OCI-LY1 (cell line): ENCODE results near the gene TP73.

Experiments used
- CTCF ChIP-seq: fragments of 200-600 bp; sonication (generic), shearing (Covaris generic); IDR thresholded peaks from 2 replicates; pipeline ENCODE4 v1.5.1; 2017; ENCODE audit warnings: mild to moderate bottlenecking, antibody characterized with exemption, low read length, moderate library complexity, mixed read lengths
- EZH2 ChIP-seq: fragments of 200-600 bp; sonication (generic), shearing (Covaris generic); IDR thresholded peaks from 2 replicates; pipeline ENCODE4 v1.8.0; 2017; ENCODE audit warnings: borderline replicate concordance, mixed run types, mild to moderate bottlenecking, antibody characterized with exemption, low read length, moderate library complexity, mixed read lengths

DNA sequence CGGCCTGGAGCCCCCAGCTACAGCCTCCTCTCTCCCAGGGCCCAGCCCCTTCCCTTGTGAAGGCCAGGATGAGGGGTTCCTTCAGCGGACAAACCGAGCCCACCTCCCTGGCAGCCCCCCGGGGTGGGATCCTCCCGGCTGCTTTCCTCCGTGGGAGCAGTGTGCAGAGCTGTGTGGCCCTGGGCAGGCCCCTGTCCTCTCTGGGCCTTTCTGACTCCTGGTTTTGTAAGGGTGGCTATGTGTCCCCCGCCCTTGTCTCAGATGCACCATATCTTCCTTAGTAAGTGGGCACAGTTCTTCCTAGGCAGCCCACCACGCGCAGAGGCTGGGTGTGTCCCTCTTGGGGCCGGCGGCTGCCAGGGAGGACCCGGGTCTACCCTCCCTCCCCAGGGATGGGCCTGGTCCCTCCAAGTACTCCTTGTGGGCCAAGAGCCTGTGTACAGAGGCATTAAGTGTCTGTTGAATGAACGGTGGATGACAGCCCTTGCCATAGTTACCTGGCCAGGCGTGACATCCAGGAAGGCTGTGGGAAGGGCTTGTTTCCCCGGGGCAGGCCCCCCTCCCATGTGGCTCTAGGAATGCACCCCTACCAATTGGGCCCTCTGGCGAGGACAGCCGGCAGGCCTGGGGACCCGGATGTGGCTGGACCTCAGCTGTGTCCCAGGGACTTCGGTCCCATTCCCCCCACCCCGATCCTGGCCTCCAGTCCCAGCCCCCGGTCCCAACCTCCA, 124.1 kb downstream of the TP73 start:
- TF ChIP-seq CTCF (no peak), EZH2 (no peak)
